HG03460 (cell line): ENCODE results near the gene CLECL1.
"Not testable (repeated sequence)": the region's sequence is repeated elsewhere in the genome, so short reads cannot be mapped to it uniquely, and the experiment has no call there.

Experiments used
- ATAC-seq: cut with Tn5 transposase; IDR thresholded peaks from one replicate; pipeline ENCODE4 v1.9.1; 2021; ENCODE audit not compliant: unreplicated experiment

The CLECL1 gene

GRCh38 chr12:9752145-9752933, 19.4 kb upstream of the CLECL1 start:
- no peak for ATAC-seq

GRCh38 chr12:9751204-9752144, 18.6 kb upstream of the CLECL1 start:
- ATAC-seq, result no peak

DNA sequence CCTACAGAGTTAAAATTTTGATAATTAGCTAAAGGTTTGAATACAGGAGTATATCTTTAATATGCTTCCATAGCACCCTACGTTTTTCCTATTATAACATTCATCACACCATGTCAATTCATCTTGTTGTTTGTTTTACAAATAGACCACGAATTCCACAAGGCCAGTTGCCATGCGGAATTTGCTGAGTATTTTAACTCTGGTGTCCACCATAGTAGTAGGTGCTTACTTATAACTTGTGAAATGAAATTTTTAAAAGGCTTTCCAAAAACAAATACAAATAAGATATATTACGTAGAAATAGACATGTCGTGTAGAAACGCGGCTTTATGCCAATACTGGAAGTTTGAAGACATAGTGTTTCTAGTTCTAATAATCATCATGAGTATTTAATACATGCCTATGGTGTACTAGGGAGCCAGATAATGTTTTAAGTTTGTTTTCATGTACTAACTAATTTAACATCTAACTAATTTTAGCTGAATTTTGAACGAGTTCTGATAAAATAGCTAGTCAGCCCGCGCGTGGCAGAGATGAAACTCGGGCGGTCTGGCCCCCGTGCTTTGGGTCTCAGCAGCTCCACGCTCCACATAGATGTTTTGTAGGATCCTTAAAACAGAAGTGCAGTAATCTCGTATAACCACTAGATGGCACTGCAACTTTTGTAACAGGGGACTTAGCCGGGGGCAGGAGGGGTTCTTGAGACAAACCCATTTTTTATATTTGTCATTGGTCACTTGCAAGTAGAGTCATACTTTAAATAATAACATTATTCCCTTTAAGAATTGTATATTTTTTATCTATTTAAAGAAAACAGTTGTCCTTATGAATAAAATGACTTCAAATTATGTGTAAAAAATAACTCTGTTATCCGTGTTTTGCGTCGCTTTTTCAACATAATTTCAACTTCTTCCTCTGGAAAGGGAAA, 17.6 kb upstream of the CLECL1 start:
- ATAC-seq, result peak; percentile 69

DNA sequence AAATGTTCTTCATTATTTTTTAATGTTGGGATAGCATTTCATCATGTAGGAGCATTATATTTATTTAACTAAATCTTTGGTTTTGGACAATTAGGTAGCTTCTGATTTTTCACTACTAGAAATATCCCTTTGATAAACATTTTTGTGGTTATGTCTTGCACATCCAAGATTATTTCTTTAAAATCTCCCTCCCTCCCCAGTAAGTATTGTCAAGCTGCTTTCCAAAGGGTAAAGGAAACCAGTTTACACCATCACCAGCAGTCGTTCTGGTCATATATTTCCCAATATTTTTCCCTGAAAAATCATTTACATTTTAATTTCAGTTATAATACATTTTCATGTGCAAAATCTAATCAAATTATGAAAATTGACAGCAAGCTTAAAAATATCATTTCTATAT, 16.7 kb upstream of the CLECL1 start:
- ATAC-seq, result no peak

DNA sequence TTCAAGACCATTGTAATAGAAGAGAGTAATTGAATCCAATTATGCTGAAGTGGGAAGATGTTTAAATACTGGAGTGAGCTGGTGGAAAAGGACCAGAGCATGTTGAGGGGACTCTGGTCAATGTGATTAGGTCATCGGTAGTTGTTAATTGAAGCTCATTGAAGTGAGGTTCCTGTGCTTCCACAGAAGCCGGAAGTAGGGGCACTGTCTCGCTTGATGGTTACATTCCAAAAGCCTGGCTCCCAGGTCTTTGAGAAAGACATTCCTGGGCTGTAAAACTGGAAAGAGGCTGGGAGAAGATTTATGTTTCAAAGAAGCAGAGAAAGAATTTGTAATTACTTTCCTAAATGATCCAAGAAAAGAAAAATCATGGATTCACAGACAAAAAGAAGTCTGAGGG, 12.3 kb upstream of the CLECL1 start:
- no peak for ATAC-seq

DNA sequence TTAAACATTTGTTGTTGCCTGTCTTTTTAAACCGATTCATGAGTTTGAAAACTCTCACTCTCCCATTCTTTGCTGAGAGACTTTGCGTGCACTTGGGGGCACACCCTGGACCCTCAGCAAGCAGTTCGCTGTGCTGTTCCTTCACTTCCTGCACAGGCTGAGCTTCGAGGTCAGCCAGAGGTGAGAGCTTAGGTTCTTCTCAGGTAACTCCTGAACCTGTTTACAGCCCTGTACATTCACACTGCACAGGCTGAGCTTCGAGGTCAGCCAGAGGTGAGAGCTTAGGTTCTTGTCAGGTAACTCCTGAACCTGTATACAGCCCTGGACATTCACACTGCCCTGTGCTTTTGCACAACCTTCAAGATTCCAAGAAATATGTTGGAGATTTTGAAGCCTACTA, 9.8 kb upstream of the CLECL1 start:
- no peak for ATAC-seq

DNA sequence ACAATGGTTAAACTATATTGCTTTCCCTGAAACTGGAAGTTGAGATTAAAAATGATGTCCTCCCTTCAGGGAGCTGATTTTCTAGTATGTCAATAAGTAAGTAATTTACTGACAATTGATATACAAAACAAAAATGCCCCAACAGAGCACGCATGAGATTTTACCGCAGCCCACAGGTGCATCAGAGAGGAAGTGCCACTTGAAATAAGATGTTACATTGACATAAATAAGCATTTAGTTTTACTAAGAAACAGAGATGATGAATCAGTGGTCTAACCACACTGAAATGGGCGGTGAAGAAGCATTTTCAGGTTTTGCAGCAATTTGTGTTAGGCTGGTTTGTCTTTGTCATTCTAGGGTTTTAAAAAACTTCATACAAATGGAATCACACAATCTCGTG, 8.8 kb upstream of the CLECL1 start:
- no peak for ATAC-seq

DNA sequence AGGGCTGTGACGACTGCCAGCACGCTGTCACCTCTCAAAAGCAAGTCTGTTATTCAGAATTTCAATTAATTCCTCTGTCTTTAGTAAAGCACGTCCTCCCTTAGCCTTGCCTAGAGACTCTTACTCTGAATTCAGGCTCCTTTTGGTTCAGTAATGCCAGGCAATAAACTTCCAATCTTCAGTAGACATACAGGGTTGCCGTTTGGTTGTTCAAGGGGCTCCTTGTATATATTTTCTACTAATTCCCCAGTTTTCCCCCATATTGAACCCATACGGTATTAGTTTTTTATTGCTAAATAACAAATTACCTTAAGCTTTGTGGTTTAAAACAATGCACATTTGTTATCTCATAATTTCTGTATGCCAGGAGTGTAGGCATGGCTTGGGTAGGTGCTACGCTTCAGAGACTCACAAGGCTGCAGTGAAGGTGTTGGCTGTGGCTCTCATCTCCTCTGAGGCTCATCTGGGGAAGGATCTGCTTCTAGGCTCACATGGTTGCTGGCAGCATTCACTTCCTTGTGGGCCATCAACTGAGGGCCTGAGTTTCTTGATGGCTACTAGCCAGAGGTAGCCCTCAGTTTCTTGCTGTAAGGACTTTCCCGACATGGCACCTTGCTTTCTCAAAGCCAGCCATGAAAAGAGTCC, 7.3 kb upstream of the CLECL1 start:
- no peak for ATAC-seq

GRCh38 chr12:9739404-9740105, 6.7 kb upstream of the CLECL1 start:
- not testable (repeated sequence) for ATAC-seq

- not testable (repeated sequence) for ATAC-seq
These were observed 6.0 kb upstream of the CLECL1 start for GRCh38 chr12:9738905-9739304.

DNA sequence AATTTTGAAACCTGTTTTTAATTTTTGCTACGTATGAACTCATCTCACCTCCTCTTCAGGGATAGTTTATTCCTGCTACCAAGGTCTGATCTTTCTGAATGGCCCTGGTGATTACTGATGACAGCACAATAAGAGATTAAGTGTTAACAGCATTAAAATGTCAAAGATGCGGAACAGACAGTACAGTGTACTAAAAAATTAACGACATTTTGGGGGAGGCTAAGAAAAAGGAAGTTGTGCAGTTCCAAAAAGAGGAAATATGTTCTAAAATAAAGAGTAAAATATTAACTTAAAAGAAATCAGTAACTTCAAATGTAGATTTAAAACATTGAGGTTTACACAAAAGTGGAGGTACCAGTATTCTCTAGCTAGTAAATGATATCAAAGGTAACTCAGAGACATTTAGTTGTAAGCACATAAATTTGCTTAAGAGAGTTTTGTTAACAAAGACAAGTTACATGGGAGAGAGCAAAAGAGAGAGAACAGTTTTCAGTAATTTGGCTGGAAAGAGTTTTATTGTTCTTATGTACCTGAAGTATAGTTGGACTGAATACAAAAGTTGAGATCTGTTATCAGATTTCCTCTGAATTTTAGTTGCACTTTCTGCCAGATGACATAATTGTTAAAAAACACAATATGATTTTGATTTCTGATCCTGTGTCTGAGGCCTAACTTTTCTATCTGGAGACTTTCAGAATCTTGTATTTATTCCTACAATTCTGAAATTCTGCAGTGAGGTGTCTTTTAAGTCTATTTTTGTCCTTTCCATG, 4.2 kb upstream of the CLECL1 start:
- no peak for ATAC-seq

DNA sequence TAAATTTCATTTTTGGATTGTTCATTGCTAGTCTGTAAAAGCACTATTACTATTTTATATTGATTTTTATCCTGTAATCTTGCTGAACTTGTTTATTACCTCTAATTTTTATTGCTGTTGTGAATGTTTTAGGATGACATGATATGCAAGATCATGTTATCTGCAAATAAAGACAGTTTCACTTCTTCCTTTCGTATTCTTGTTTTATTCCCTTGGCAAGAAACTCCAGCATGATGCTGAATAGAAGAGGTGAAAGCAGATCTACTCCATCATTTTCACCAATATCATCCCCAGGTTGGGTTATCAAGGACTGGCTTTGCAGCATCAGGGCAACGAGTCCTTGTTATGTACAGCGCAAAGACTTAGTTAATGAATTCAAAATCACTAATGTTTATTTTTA, 2.7 kb upstream of the CLECL1 start:
- ATAC-seq, result no peak

- peak; percentile 28 for ATAC-seq
These were observed 1.1 kb downstream of the CLECL1 start for GRCh38 chr12:9731797-9732196.

GRCh38 chr12:9731393-9731792, 1.5 kb downstream of the CLECL1 start:
- no peak for ATAC-seq

DNA sequence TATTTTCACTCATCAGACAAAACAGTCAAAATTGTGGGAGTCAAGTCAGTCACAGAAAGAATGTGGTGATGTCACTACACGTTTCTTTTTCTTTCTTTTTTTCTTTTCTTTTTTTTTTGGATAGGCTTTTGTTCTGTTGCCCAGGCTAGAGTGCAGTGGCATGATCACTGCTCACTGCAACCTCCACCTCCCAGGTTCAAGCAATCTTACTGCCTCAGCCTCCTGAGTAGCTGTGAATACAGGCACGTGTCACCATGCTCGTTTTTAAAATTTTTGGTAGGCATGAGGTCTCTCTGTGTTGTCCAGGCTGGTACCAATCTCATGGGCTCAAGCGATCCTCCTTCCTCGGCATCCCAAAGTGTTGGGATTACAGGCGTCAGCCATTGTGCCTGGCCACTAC, 2.3 kb downstream of the CLECL1 start:
- ATAC-seq, result no peak

GRCh38 chr12:9730011-9730410, 2.9 kb downstream of the CLECL1 start:
- ATAC-seq, result no peak

DNA sequence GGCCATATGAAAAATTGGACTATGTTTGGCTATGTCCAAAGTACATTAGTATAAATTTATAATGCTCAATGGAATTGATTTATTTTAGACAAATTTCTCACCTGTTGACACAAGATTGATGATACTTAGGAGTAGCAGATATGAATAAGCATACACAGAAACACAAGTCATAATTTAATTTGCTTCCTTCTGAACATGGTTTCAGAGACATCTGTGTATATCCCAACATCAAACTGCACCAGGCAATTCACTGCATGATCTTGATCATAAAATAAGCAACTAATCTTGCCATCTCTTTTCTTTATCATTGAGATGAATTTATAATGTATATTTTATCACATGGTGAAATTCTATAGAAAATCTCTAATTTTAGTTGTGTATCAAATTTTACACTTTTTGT, 3.8 kb downstream of the CLECL1 start:
- no peak for ATAC-seq

DNA sequence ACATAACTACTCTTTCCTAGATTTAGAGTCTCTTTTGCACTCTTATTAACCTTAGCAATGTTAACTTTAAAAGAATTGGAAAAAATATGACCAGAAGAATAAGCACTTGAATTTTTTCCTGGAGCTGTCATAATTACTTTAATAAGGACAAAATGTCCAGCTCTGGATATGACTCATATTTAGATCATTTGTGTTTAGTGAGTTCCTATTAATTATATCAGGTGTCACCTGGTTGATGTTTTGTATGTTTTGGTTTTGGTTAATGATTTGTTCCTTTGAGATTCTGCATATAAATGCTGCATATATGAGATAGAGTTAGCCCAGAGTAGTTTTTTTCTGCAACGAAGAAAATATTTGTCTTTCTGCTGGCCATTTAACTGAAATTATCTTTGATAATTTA, 5.1 kb downstream of the CLECL1 start:
- ATAC-seq, result no peak

GRCh38 chr12:9725213-9725870, 7.6 kb downstream of the CLECL1 start:
- no peak for ATAC-seq
